K562 (cell line): ENCODE measurements around the gene DNAAF8. TPM values are rescaled to one million over a fixed set of nuclear protein-coding genes. Genes with fewer than 3 reads are reported as not detected.
A peak's percentile ranks its signal among the peaks of the same experiment; 100 is the strongest.

Source experiments
- ATAC-seq: fragments of 200-7000 bp; cut with Tn5 transposase; 3 replicates; pipeline ENCODE4 v1.9.1; 2020; ENCODE audit warnings: moderate library complexity
- BruUV-seq: library from RNA; stranded (reverse); fragments of 400-500 nt; replicated peaks from 2 replicates; lab custom pipeline; 2021; lab: Mats Ljungman, UMichigan
- CTCF ChIA-PET: fragments of 300-600 bp; formaldehyde crosslinking; extraction: SDS; loops from one replicate; lab custom pipeline; 2021; ENCODE audit warnings: low intra/inter-chr PET ratio; lab: Yijun Ruan, JAX
- POLR2A ChIA-PET: fragments of 300-600, 350-650 bp; sonication (Branson Sonifier 250); formaldehyde crosslinking; extraction: SDS; loops from one replicate; lab custom pipeline; 2021; ENCODE audit warnings: antibody characterized with exemption, inconsistent platforms; lab: Yijun Ruan, JAX
- DNase-seq, 4 experiments: peaks; one replicate each; pipeline versions ENCODE4 v3.0.0 to v3.0.0-alpha.2; 2011 to 2018; ENCODE audit warnings: low spot score in 3 of 4, mixed read lengths in 3 of 4; ENCODE audit errors: extremely low read depth in 1 of 4
- FAIRE-seq: peaks from 2 replicates; lab custom pipeline; 2011; peaks lifted over from hg19 to GRCh38; lab: Jason Lieb, UNC
- H2AFZ ChIP-seq: 2 replicates; pipeline ENCODE4 v1.6.0; 2011; ENCODE audit warnings: low read depth, low read length, control low read depth, inconsistent platforms
- H3K27ac ChIP-seq: fragments of 200-600 bp; 3 replicates; pipeline ENCODE4 v1.8.0; 2011; ENCODE audit warnings: low read depth, mild to moderate bottlenecking, control low read depth, inconsistent platforms, low read length, moderate library complexity, mixed read lengths; ENCODE audit errors: extremely low read depth
- H3K27me3 ChIP-seq, 2 experiments: fragments of 300-600 bp in 1 of 2; 2 replicates in 1 of 2; 3 replicates in 1 of 2; pipeline versions ENCODE4 v1.6.0 to v1.8.0; 2011; ENCODE audit warnings: inconsistent platforms in 2 of 2, low read length in 2 of 2, mild to moderate bottlenecking in 1 of 2, mixed read lengths in 1 of 2, moderate library complexity in 1 of 2; ENCODE audit not compliant: control insufficient read depth in 2 of 2, insufficient read depth in 2 of 2
- H3K36me3 ChIP-seq: fragments of 300-600 bp; 3 replicates; pipeline ENCODE4 v1.8.0; 2011; ENCODE audit warnings: mild to moderate bottlenecking, low read length, inconsistent platforms; ENCODE audit not compliant: control insufficient read depth, insufficient read depth
- H3K4me1 ChIP-seq, 2 experiments: fragments of 200-600 bp in 1 of 2; replicated peaks in 1 of 2; 2 replicates in 1 of 2; 3 replicates in 1 of 2; pipeline versions ENCODE4 v1.5.1 to v1.8.0; 2011; ENCODE audit warnings: inconsistent platforms in 2 of 2, low read length in 2 of 2, mild to moderate bottlenecking in 1 of 2, mixed read lengths in 1 of 2, moderate library complexity in 1 of 2; ENCODE audit not compliant: control insufficient read depth in 2 of 2, insufficient read depth in 2 of 2
- H3K4me2 ChIP-seq: 2 replicates; pipeline ENCODE4 v1.6.1; 2011; ENCODE audit warnings: low read length, control low read depth, inconsistent platforms, mixed read lengths; ENCODE audit not compliant: insufficient read depth
- H3K4me3 ChIP-seq: fragments of 200-600 bp; sonication (generic), shearing (Covaris generic); 2 replicates; pipeline ENCODE4 v1.5.1; 2016; ENCODE audit warnings: control low read depth, inconsistent platforms
- H3K79me2 ChIP-seq: fragments of 200-600 bp; 3 replicates; pipeline ENCODE4 v1.8.0; 2011; ENCODE audit warnings: low read length, inconsistent platforms; ENCODE audit not compliant: control insufficient read depth, insufficient read depth
- H3K9ac ChIP-seq, 2 experiments: 2 replicates each; pipeline versions ENCODE4 v1.6.0 to v1.6.1; 2011; ENCODE audit warnings: low read depth in 2 of 2, low read length in 2 of 2, control low read depth in 1 of 2, inconsistent platforms in 1 of 2, mild to moderate bottlenecking in 1 of 2, mixed read lengths in 1 of 2; ENCODE audit not compliant: insufficient read depth in 1 of 2
- H3K9me1 ChIP-seq: one replicate; pipeline ENCODE4 v1.6.0; 2011; ENCODE audit warnings: inconsistent platforms, mild to moderate bottlenecking, low read length, moderate library complexity; ENCODE audit not compliant: control insufficient read depth, insufficient read depth
- H3K9me3 ChIP-seq: replicated peaks from 2 replicates; pipeline ENCODE4 v1.5.1; 2011; ENCODE audit warnings: low read depth, low read length, inconsistent platforms; ENCODE audit not compliant: control insufficient read depth, insufficient read depth
- H4K20me1 ChIP-seq: replicated peaks from 2 replicates; pipeline ENCODE4 v1.6.1; 2011; ENCODE audit warnings: low read length, inconsistent platforms, mixed read lengths; ENCODE audit not compliant: control insufficient read depth, insufficient read depth
- ZBTB33 ChIP-seq: sonication (generic); formaldehyde crosslinking; IDR thresholded peaks from 2 replicates; pipeline ENCODE4 v1.8.1; 2023; ENCODE audit warnings: mild to moderate bottlenecking, missing genetic modification reagents
- ZNF133 ChIP-seq: fragments of 250-450 bp; sonication (Bioruptor Pico); IDR thresholded peaks from 2 replicates; pipeline ENCODE4 v1.4.0; 2020; ENCODE audit warnings: mild to moderate bottlenecking
- ZNF384 ChIP-seq: IDR thresholded peaks from 2 replicates; pipeline ENCODE4 v1.6.1; 2012; ENCODE audit warnings: low read depth, low read length, improper control_type of control experiment
- WGBS: fragments of 100-300 bp; shearing (Covaris generic); methylation state at CpG from one replicate; pipeline ENCODE4 v1.1.6; 2016; ENCODE audit warnings: low coverage, mixed read lengths; ENCODE audit not compliant: insufficient coverage; ENCODE audit errors: missing lambda C conversion rate; 5-methylcytosine and 5-hydroxymethylcytosine counted together
- in situ Hi-C: fragments of 300-500 bp; cut with MboI; formaldehyde crosslinking; loops from 4 replicates; pipeline ENCODE4 v1.15.0; 2018; ENCODE audit warnings: inconsistent platforms, mixed read lengths
- intact Hi-C: fragments of 100-400 bp; cut with micrococcal nuclease; formaldehyde crosslinking; loops from 2 replicates; pipeline ENCODE4 v1.14.2; 2022
- polyA plus RNA-seq, 8 experiments: library from polyadenylated mRNA; depleted of rRNA in 4 of 8; stranded (reverse) in 5 of 8; unstranded in 3 of 8; fragments of >200 nt; fragmentation: Nextera tagmentation in 2 of 8; fragmentation: Illumina TruSeq in 1 of 8; extraction: Ambion mirVana in 2 of 8; extraction: Trizol in 1 of 8; gene quantifications; 2 replicates each; pipeline versions ENCODE4 v1.2.1 to v1.2.3, GENCODE V29; 2011 to 2014; ENCODE audit warnings: inconsistent platforms in 1 of 8, missing spikeins in 1 of 8
- total RNA-seq, 7 experiments: library from RNA; depleted of rRNA in 6 of 7; stranded (reverse); fragments of >200 nt in 6 of 7; fragmentation: Illumina TruSeq in 2 of 7; extraction: Trizol in 2 of 7; gene quantifications; 2 replicates each; pipeline versions ENCODE4 v1.2.1 to v1.2.3, GENCODE V29; 2011 to 2021; ENCODE audit warnings: low replicate concordance in 1 of 7

DNAAF8 gene
- total and polyA plus RNA-seq, 9 of the 15 experiments (the other 6 are each of a cell fraction or from before 2014, with no cell fraction given): 0.04 to 0.12 (median 0.10) TPM; not detected in 6

- H3K4me2 ChIP-seq: no peak overlapping the region
- no peaks in the 10 kb centered on the region for H4K20me1 ChIP-seq
- BruUV-seq: no TSS peak
- POLR2A ChIA-PET: interaction anchor here (0.6 kb wide), 1 partner anchor 15 kb away, joined by 3 read pairs; no protein-coding TSS in a partner anchor
- FAIRE-seq (no peak), ATAC-seq (no peak), DNase-seq (no peak)
- intact Hi-C loops (no loop called here), in situ Hi-C loops (no loop called here)
- no peak overlapping the region for H3K27ac ChIP-seq
- 36% methylated on average over 10 of the region's 13 CpGs for WGBS
- no peaks in the 10 kb centered on the region for H3K27me3 ChIP-seq
- H3K9me3 ChIP-seq: no peaks in the 10 kb centered on the region
- peak overlapping the region; percentile 55; the same call in 1 of the 2 replicates for H2AFZ ChIP-seq
- H3K36me3 ChIP-seq: peaks cover 3% of the 10 kb centered on the region; the same call in 1 of the 3 replicates
- no peak overlapping the region for H3K4me3 ChIP-seq
- H3K79me2 ChIP-seq: no peaks in the 10 kb centered on the region
- CTCF ChIA-PET: no interaction called here
- H3K4me1 ChIP-seq: peaks cover 10 to 40% of the 10 kb centered on the region in 2 experiments; a peak in 4 of 5 replicates
- H3K9ac ChIP-seq: no peak overlapping the region
- no peaks in the 10 kb centered on the region for H3K9me1 ChIP-seq
- TF ChIP-seq ZNF133 (no peak), ZBTB33 (CRISPR knock-in tag) (peak; percentile 29; the same call in 1 of the 2 replicates), ZNF384 (peak; percentile 64)
Observed at GRCh38 chr16:4792951-4793513, 58.7 kb downstream of the DNAAF8 start.
